Progenitor cell of endocrine pancreas (in vitro differentiated cells): ENCODE results near the gene PTPRH. TPM values are rescaled to one million over a fixed set of nuclear protein-coding genes. Genes with fewer than 3 reads are reported as not detected.

ENCODE experiments used
- DNase-seq: peaks from one replicate; pipeline ENCODE4 v3.0.0; 2021; ENCODE audit warnings: low spot score; ENCODE audit not compliant: unreplicated experiment
- H3K27ac Mint-ChIP-seq: 2 replicates; pipeline ENCODE4 v1.8.0; 2021; ENCODE audit warnings: mild to moderate bottlenecking, moderate library complexity, mixed read lengths
- H3K27me3 Mint-ChIP-seq: 2 replicates; pipeline ENCODE4 v1.8.0; 2021; ENCODE audit warnings: mixed read lengths
- H3K36me3 Mint-ChIP-seq: 2 replicates; pipeline ENCODE4 v1.8.0; 2022; ENCODE audit warnings: mixed read lengths; ENCODE audit not compliant: insufficient read depth
- H3K4me1 Mint-ChIP-seq: 2 replicates; pipeline ENCODE4 v1.8.0; 2021; ENCODE audit warnings: low read depth, mixed read lengths
- H3K4me3 Mint-ChIP-seq: 2 replicates; pipeline ENCODE4 v1.8.0; 2021; ENCODE audit warnings: low read depth, mild to moderate bottlenecking, moderate library complexity, mixed read lengths
- H3K9me3 Mint-ChIP-seq: 2 replicates; pipeline ENCODE4 v1.8.0; 2021; ENCODE audit warnings: low read depth, mixed read lengths
- total RNA-seq: library from RNA; stranded (reverse); gene quantifications from 2 replicates; pipeline ENCODE4 v1.2.1, GENCODE V29; 2021
- TF ChIP-seq, protein P1 (sequence below): fragments of 200-600 bp; sonication (generic); IDR thresholded peaks from one replicate; pipeline ENCODE4 v1.5.0; 2021; ENCODE audit warnings: antibody characterized with exemption, mild to moderate bottlenecking; ENCODE audit not compliant: unreplicated experiment

The PTPRH gene
- total RNA-seq, 1 donor from 2014 or later = 0.43 TPM

DNA sequence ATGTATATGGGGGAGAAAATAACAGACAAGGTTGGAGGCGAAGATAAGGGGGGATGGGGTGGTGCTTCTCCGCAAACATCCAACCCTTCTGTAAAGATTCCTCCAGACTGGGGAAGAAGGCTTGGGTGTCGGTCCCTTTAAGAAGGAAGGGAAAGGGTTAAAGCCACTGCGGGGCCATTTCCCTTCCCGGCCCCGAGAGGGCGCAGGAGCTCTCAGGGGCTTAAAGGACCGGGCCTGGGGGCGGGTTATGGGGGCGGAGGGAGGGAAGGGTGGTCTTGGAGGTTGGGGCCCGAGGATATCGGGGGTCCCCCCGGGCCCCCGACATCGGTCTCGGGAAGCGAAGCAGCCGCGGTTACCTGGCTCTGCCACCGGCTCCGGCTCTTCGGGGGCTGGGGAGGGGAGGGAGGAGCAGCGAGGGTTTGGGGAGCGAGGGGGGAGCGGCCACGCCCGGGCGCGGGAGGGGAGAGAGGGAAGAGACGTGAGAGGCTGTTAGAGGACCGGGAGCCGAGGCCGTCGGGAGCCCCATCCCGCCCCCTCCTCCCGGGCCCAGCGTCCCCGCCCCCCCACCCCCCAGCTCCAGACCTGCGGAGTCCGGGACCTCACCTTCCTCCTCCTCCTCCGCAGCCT is 63.1 kb downstream of the PTPRH start:
- Mint-ChIP-seq H3K9me3 (no peaks in the 10 kb centered on the region), H3K27ac (no peak overlapping the region), H3K27me3 (peaks cover 63% of the 10 kb centered on the region), H3K4me1 (peaks cover 4% of the 10 kb centered on the region), H3K36me3 (no peaks in the 10 kb centered on the region), H3K4me3 (no peak overlapping the region)
- TF ChIP-seq, protein P1, sequence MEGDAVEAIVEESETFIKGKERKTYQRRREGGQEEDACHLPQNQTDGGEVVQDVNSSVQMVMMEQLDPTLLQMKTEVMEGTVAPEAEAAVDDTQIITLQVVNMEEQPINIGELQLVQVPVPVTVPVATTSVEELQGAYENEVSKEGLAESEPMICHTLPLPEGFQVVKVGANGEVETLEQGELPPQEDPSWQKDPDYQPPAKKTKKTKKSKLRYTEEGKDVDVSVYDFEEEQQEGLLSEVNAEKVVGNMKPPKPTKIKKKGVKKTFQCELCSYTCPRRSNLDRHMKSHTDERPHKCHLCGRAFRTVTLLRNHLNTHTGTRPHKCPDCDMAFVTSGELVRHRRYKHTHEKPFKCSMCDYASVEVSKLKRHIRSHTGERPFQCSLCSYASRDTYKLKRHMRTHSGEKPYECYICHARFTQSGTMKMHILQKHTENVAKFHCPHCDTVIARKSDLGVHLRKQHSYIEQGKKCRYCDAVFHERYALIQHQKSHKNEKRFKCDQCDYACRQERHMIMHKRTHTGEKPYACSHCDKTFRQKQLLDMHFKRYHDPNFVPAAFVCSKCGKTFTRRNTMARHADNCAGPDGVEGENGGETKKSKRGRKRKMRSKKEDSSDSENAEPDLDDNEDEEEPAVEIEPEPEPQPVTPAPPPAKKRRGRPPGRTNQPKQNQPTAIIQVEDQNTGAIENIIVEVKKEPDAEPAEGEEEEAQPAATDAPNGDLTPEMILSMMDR = peak; percentile 55
- DNase-seq = no peak

GRCh38 chr19:55145232-55145631 is 64.1 kb downstream of the PTPRH start:
- DNase-seq = no peak
- H3K27me3 Mint-ChIP-seq = peaks cover 61% of the 10 kb centered on the region
- no peak overlapping the region for H3K4me3 Mint-ChIP-seq
- H3K36me3 Mint-ChIP-seq = no peaks in the 10 kb centered on the region
- no peaks in the 10 kb centered on the region for H3K9me3 Mint-ChIP-seq
- peaks cover 5% of the 10 kb centered on the region for H3K4me1 Mint-ChIP-seq
- H3K27ac Mint-ChIP-seq = no peak overlapping the region
- TF ChIP-seq, protein P1 = no peak

DNA sequence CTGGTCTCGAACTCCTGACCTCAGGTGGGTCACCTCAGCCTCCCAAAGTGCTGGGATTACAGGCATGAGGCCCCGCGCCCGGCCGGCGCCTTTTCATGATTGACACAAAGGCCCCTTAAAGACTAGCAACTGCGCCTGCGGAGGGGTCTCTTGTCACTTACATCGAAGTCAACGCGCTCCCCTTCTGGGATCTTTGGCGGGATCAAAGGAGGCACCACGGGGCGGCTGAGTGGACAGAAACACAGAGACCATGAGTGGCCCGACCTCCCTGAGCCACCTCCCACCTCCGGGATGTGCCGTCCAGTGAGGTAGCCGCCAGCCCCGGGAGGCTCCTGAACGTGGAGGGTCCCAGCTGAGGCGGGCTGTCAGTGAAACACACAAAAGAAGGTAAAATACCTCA is 67.6 kb downstream of the PTPRH start:
- TF ChIP-seq, protein P1 = no peak
- Mint-ChIP-seq H3K4me3 (no peak overlapping the region), H3K36me3 (no peaks in the 10 kb centered on the region), H3K27me3 (peaks cover 38% of the 10 kb centered on the region), H3K9me3 (no peaks in the 10 kb centered on the region), H3K27ac (no peak overlapping the region), H3K4me1 (peaks cover 2% of the 10 kb centered on the region)
- no peak for DNase-seq

DNA sequence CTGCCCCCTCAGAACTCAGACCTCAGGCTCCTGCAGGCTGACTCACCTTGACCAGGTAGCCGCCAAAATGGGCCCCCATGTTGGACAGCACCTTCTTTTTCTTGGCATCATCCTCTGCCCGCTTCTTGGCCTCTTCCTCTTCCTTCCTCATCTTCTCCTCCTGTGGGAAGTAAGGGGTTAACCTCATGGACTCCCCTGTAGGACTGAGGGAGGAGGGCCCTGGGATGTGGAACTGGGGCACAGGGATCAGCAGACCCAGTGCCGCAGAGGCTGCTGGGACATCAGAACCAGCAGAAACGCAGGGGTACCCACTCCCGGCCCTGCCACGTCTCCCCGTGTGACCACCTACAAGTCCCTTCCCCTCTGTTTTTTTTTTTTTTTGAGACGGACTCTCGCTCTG is 71.4 kb downstream of the PTPRH start:
- TF ChIP-seq, protein P1 = no peak
- DNase-seq = no peak
- peaks cover 2% of the 10 kb centered on the region for H3K4me1 Mint-ChIP-seq
- H3K27me3 Mint-ChIP-seq = peaks cover 12% of the 10 kb centered on the region
- no peak overlapping the region for H3K4me3 Mint-ChIP-seq
- no peaks in the 10 kb centered on the region for H3K36me3 Mint-ChIP-seq
- H3K9me3 Mint-ChIP-seq = no peaks in the 10 kb centered on the region
- H3K27ac Mint-ChIP-seq = no peak overlapping the region

DNA sequence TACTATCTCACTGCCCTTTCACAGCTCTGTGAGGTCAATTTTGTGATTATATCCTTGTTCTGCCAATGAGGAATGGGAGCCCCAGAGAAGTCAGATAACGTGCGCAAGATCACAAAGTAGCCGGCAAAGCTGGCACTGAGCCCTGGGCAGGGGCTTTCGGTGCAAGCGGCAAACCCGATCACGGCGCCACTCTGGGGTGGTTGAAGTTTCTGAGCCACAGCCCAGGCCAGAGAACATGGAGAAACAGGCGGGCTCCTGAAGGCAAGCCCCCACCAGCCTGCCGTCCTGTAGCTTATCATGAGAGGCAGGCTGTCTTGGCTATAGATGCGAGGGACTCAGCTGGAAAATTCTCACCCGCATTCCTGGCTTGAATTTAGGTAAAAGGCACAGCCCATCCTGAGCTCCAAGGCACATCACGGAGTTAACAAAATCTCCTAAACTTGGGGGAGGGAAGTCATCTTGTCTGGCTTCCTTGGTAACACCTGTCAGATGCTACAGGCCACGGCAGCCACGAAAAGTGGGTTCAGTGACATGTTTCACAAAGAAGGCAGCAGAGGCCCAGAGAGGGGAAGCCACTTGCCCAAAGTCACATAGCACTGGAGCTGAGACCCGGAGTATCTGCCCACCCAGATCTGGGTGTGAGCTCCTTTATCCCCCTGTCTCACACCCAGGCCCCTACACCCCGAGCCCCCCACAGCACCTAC is 72.8 kb downstream of the PTPRH start:
- no peak overlapping the region for H3K4me3 Mint-ChIP-seq
- H3K36me3 Mint-ChIP-seq = no peaks in the 10 kb centered on the region
- H3K27ac Mint-ChIP-seq = no peak overlapping the region
- DNase-seq = no peak
- H3K27me3 Mint-ChIP-seq = peaks cover 12% of the 10 kb centered on the region
- H3K9me3 Mint-ChIP-seq = no peaks in the 10 kb centered on the region
- peaks cover 2% of the 10 kb centered on the region for H3K4me1 Mint-ChIP-seq
- TF ChIP-seq, protein P1 = no peak
